Measurements from ENCODE around the gene ABITRAM.
"Not testable (repeated sequence)": the region's sequence is repeated elsewhere in the genome, so short reads cannot be mapped to it uniquely, and the experiment has no call there.

ABITRAM gene

GRCh38 chr9:108934323-108934893 lies at the start of gene ABITRAM:
ABITRAM (plus strand) TSS chr9:108934400; CDS start chr9:108934487, 87 bp downstream.
- DNase-seq: no peak

- DNase-seq: no peak
Observed at GRCh38 chr9:108884701-108885100, 49.5 kb upstream of the ABITRAM start.

- DNase-seq: no peak
Observed at GRCh38 chr9:108885643-108886348, 48.4 kb upstream of the ABITRAM start.

- DNase-seq: not testable (repeated sequence)
Observed at GRCh38 chr9:108886594-108887271, 47.5 kb upstream of the ABITRAM start.

- DNase-seq: no peak
Observed at GRCh38 chr9:108889649-108890067, 44.5 kb upstream of the ABITRAM start.

GRCh38 chr9:108894225-108894997 lies 39.8 kb upstream of the ABITRAM start:
- DNase-seq: no peak

GRCh38 chr9:108897324-108898096 lies 36.7 kb upstream of the ABITRAM start:
- DNase-seq: no peak

- DNase-seq: not testable (repeated sequence)
Observed at GRCh38 chr9:108899023-108899695, 35.0 kb upstream of the ABITRAM start.

- no peak for DNase-seq
Observed at GRCh38 chr9:108900176-108900575, 34.0 kb upstream of the ABITRAM start.

GRCh38 chr9:108903420-108904103 lies 30.6 kb upstream of the ABITRAM start:
- DNase-seq: no peak

- no peak for DNase-seq
Observed at GRCh38 chr9:108904161-108904560, 30.0 kb upstream of the ABITRAM start.

GRCh38 chr9:108905494-108905893 lies 28.7 kb upstream of the ABITRAM start:
- DNase-seq: no peak

- no peak for DNase-seq
Observed at GRCh38 chr9:108910402-108910801, 23.8 kb upstream of the ABITRAM start.

GRCh38 chr9:108910914-108911313 lies 23.3 kb upstream of the ABITRAM start:
- DNase-seq: no peak

- DNase-seq: no peak
Observed at GRCh38 chr9:108911820-108912219, 22.4 kb upstream of the ABITRAM start.

GRCh38 chr9:108913391-108913790 lies 20.8 kb upstream of the ABITRAM start:
- no peak for DNase-seq

GRCh38 chr9:108919517-108919916 lies 14.7 kb upstream of the ABITRAM start:
- DNase-seq: no peak

- not testable (repeated sequence) for DNase-seq
Observed at GRCh38 chr9:108920401-108920800, 13.8 kb upstream of the ABITRAM start.

- DNase-seq: no peak
Observed at GRCh38 chr9:108921200-108921599, 13.0 kb upstream of the ABITRAM start.

GRCh38 chr9:108924466-108924865 lies 9.7 kb upstream of the ABITRAM start:
- DNase-seq: no peak

GRCh38 chr9:108928386-108928785 lies 5.8 kb upstream of the ABITRAM start:
- no peak for DNase-seq
